IMR-90 (cell line): ENCODE measurements around the gene CBX5. TPM values are rescaled to one million over a fixed set of nuclear protein-coding genes. Genes with fewer than 3 reads are reported as not detected.

Source experiments
- ATAC-seq: fragments of 200-7000 bp; cut with Tn5 transposase; 2 replicates; pipeline ENCODE4 v1.9.1; 2020; ENCODE audit warnings: low read depth, mild to moderate bottlenecking, moderate library complexity
- BruUV-seq: library from RNA; stranded (reverse); fragments of 400-500 nt; replicated peaks from 2 replicates; lab custom pipeline; 2021; lab: Mats Ljungman, UMichigan
- CTCF ChIA-PET: fragments of 300-600 bp; formaldehyde crosslinking; extraction: SDS; loops from one replicate; lab custom pipeline; 2021; ENCODE audit warnings: antibody characterized with exemption; lab: Yijun Ruan, JAX
- POLR2A ChIA-PET: fragments of 300-600 bp; sonication (Branson Sonifier 250); formaldehyde crosslinking; loops from one replicate; lab custom pipeline; 2022; ENCODE audit warnings: antibody characterized with exemption; ENCODE audit not compliant: unreplicated experiment; lab: Charles Lee
- DNase-seq: peaks from one replicate; pipeline ENCODE4 v3.0.0; 2013
- H2AFZ ChIP-seq: replicated peaks from 2 replicates; pipeline ENCODE3; 2013; ENCODE audit warnings: low read length, mild to moderate bottlenecking; ENCODE audit not compliant: poor library complexity
- H2AK5ac ChIP-seq: 2 replicates; pipeline ENCODE4 v1.6.1; 2013; ENCODE audit warnings: low read depth, low read length, inconsistent platforms
- H2AK9ac ChIP-seq: replicated peaks from 2 replicates; pipeline ENCODE3; 2013; ENCODE audit warnings: mild to moderate bottlenecking, low read depth, low read length, moderate library complexity; ENCODE audit not compliant: poor library complexity
- H2BK120ac ChIP-seq: 2 replicates; pipeline ENCODE4 v1.6.1; 2013; ENCODE audit warnings: low read depth, low read length, inconsistent platforms
- H2BK15ac ChIP-seq: 3 replicates; pipeline ENCODE4 v1.6.1; 2013; ENCODE audit warnings: low read depth, low read length, inconsistent platforms
- H2BK20ac ChIP-seq: 2 replicates; pipeline ENCODE4 v1.6.1; 2013; ENCODE audit warnings: low read depth, mild to moderate bottlenecking, inconsistent platforms, low read length, moderate library complexity
- H2BK5ac ChIP-seq: 2 replicates; pipeline ENCODE4 v1.6.1; 2013; ENCODE audit warnings: mild to moderate bottlenecking, low read depth, low read length, inconsistent platforms; ENCODE audit not compliant: poor library complexity, severe bottlenecking
- H3K14ac ChIP-seq: replicated peaks from 2 replicates; pipeline ENCODE4 v1.6.1; 2013; ENCODE audit warnings: low read depth, low read length, inconsistent platforms
- H3K18ac ChIP-seq: 2 replicates; pipeline ENCODE4 v1.6.1; 2013; ENCODE audit warnings: low read depth, low read length, control low read depth
- H3K23ac ChIP-seq: 2 replicates; pipeline ENCODE4 v1.6.1; 2013; ENCODE audit warnings: low read depth, low read length, inconsistent platforms
- H3K27ac ChIP-seq: 2 replicates; pipeline ENCODE4 v1.5.1; 2013; ENCODE audit warnings: mild to moderate bottlenecking, control low read depth, low read length; ENCODE audit not compliant: insufficient read depth
- H3K27me3 ChIP-seq: 2 replicates; pipeline ENCODE4 v1.6.1; 2013; ENCODE audit warnings: low read length; ENCODE audit not compliant: control insufficient read depth, insufficient read depth
- H3K36me3 ChIP-seq: 2 replicates; pipeline ENCODE4 v1.6.1; 2013; ENCODE audit warnings: low read length, mixed read lengths; ENCODE audit not compliant: control insufficient read depth, insufficient read depth
- H3K4ac ChIP-seq: 2 replicates; pipeline ENCODE4 v1.6.1; 2013; ENCODE audit warnings: low read depth, low read length, inconsistent platforms
- H3K4me1 ChIP-seq: 2 replicates; pipeline ENCODE4 v1.6.1; 2013; ENCODE audit warnings: low read length, mixed read lengths; ENCODE audit not compliant: control insufficient read depth, insufficient read depth
- H3K4me2 ChIP-seq: 2 replicates; pipeline ENCODE4 v1.6.1; 2013; ENCODE audit warnings: low read depth, mild to moderate bottlenecking, control low read depth, low read length, moderate library complexity
- H3K4me3 ChIP-seq: 2 replicates; pipeline ENCODE4 v1.5.1; 2013; ENCODE audit warnings: low read depth, mild to moderate bottlenecking, control low read depth, low read length, moderate library complexity; ENCODE audit not compliant: insufficient read depth
- H3K56ac ChIP-seq: 2 replicates; pipeline ENCODE4 v1.6.1; 2013; ENCODE audit warnings: low read length, inconsistent platforms; ENCODE audit not compliant: insufficient read depth; ENCODE audit errors: extremely low read depth
- H3K79me1 ChIP-seq, 2 experiments: 2 replicates each; pipeline ENCODE4 v1.6.1; 2013; ENCODE audit warnings: low read length in 2 of 2, inconsistent platforms in 1 of 2, low read depth in 1 of 2
- H3K9ac ChIP-seq: 2 replicates; pipeline ENCODE4 v1.6.1; 2013; ENCODE audit warnings: low read depth, low read length, control low read depth
- H3K9me1 ChIP-seq: 2 replicates; pipeline ENCODE4 v1.6.1; 2013; ENCODE audit warnings: low read length, inconsistent platforms; ENCODE audit not compliant: insufficient read depth
- H3K9me3 ChIP-seq: 2 replicates; pipeline ENCODE4 v1.6.1; 2013; ENCODE audit warnings: low read length; ENCODE audit not compliant: control insufficient read depth, insufficient read depth
- H4K20me1 ChIP-seq: 2 replicates; pipeline ENCODE4 v1.6.1; 2013; ENCODE audit warnings: low read length, inconsistent platforms; ENCODE audit not compliant: insufficient read depth
- H4K5ac ChIP-seq: 2 replicates; pipeline ENCODE4 v1.6.1; 2013; ENCODE audit warnings: mild to moderate bottlenecking, low read depth, low read length, control low read depth
- H4K8ac ChIP-seq, 2 experiments: 2 replicates each; pipeline ENCODE4 v1.6.1; 2013; ENCODE audit warnings: low read depth in 2 of 2, low read length in 2 of 2, control low read depth in 1 of 2, inconsistent platforms in 1 of 2
- H4K91ac ChIP-seq: 2 replicates; pipeline ENCODE4 v1.6.1; 2013; ENCODE audit warnings: low read depth, low read length, inconsistent platforms; ENCODE audit not compliant: insufficient read depth
- BHLHE40 ChIP-seq: fragments of 150-350 bp; IDR thresholded peaks from 2 replicates; pipeline ENCODE4 v1.6.1; 2016; ENCODE audit warnings: mild to moderate bottlenecking, low read depth, low read length
- CHD1 ChIP-seq: IDR thresholded peaks from 2 replicates; pipeline ENCODE4 v1.6.1; 2012; ENCODE audit warnings: low read depth, low read length, improper control_type of control experiment
- ELK1 ChIP-seq: fragments of 150-350 bp; IDR thresholded peaks from 2 replicates; pipeline ENCODE4 v1.6.1; 2016; ENCODE audit warnings: low read depth, mild to moderate bottlenecking, low read length, moderate library complexity, borderline replicate concordance
- FOS ChIP-seq: fragments of 150-350 bp; IDR thresholded peaks from 2 replicates; pipeline ENCODE4 v1.6.1; 2016; ENCODE audit warnings: low read depth, low read length
- MAFK ChIP-seq: IDR thresholded peaks from 2 replicates; pipeline ENCODE4 v1.6.1; 2012; ENCODE audit warnings: low read depth, low read length, improper control_type of control experiment
- MAZ ChIP-seq: IDR thresholded peaks from 2 replicates; pipeline ENCODE4 v1.6.1; 2012; ENCODE audit warnings: low read depth, mild to moderate bottlenecking, low read length, improper control_type of control experiment, moderate library complexity, borderline replicate concordance
- MXI1 ChIP-seq: IDR thresholded peaks from 2 replicates; pipeline ENCODE4 v1.6.1; 2012; ENCODE audit warnings: low read depth, mild to moderate bottlenecking, low read length, moderate library complexity, borderline replicate concordance
- NFE2L2 ChIP-seq: fragments of 150-350 bp; IDR thresholded peaks from 2 replicates; pipeline ENCODE4 v1.6.1; 2016; ENCODE audit warnings: low read depth, mild to moderate bottlenecking, low read length
- POLR2A ChIP-seq: IDR thresholded peaks from 2 replicates; pipeline ENCODE4 v1.6.1; 2012; ENCODE audit warnings: mild to moderate bottlenecking, low read depth, low read length
- RAD21 ChIP-seq: IDR thresholded peaks from 2 replicates; pipeline ENCODE4 v1.6.1; 2012; ENCODE audit warnings: low read length, improper control_type of control experiment
- RCOR1 ChIP-seq: IDR thresholded peaks from 2 replicates; pipeline ENCODE4 v1.6.1; 2012; ENCODE audit warnings: mild to moderate bottlenecking, low read length, improper control_type of control experiment; ENCODE audit not compliant: insufficient replicate concordance
- RFX5 ChIP-seq: IDR thresholded peaks from 2 replicates; pipeline ENCODE4 v1.8.0; 2012; ENCODE audit warnings: low read depth, mild to moderate bottlenecking, low read length, moderate library complexity
- SMC3 ChIP-seq: fragments of 150-350 bp; IDR thresholded peaks from 2 replicates; pipeline ENCODE4 v1.6.1; 2016; ENCODE audit warnings: low read depth, mild to moderate bottlenecking, antibody characterized with exemption, low read length, moderate library complexity
- WGBS, 2 experiments: methylation state at CpG; one replicate each; pipeline versions ENCODE4 v1.1.5 to v1.1.7; 2013; ENCODE audit warnings: missing lambda C conversion rate in 2 of 2; ENCODE audit not compliant: insufficient read length in 1 of 2; ENCODE audit errors: extremely low coverage in 2 of 2; 5-methylcytosine and 5-hydroxymethylcytosine counted together
- dilution Hi-C: fragments of 300-500 bp; cut with HindIII; formaldehyde crosslinking; loops from one replicate; pipeline ENCODE4 v1.14.3; 2018; ENCODE audit warnings: low sequenced_read_pairs; ENCODE audit not compliant: unreplicated experiment
- in situ Hi-C: fragments of 300-500 bp; cut with MboI; formaldehyde crosslinking; loops from 3 replicates; pipeline ENCODE4 v1.14.3; 2019; ENCODE audit warnings: low sequenced_read_pairs, inconsistent platforms, mixed read lengths
- intact Hi-C: fragments of 100-400 bp; cut with micrococcal nuclease; formaldehyde crosslinking; loops from 2 replicates; pipeline ENCODE4 v1.10.0; 2022
- polyA plus RNA-seq, 3 experiments: library from polyadenylated mRNA; depleted of rRNA; stranded (reverse); fragments of >200 nt; gene quantifications; 2 replicates each; pipeline ENCODE4 v1.2.3, GENCODE V29; 2012; ENCODE audit warnings: low replicate concordance in 1 of 3
- total RNA-seq: library from RNA; depleted of rRNA; stranded (reverse); fragments of >200 nt; gene quantifications from 2 replicates; pipeline ENCODE4 v1.2.3, GENCODE V29; 2012
- TF ChIP-seq, protein P1 (sequence below): fragments of 150-350 bp; IDR thresholded peaks from 2 replicates; pipeline ENCODE4 v1.6.1; 2017; ENCODE audit warnings: mild to moderate bottlenecking, antibody characterized with exemption, low read length, low read depth
- TF ChIP-seq, protein P2 (sequence below): conservative IDR thresholded peaks from 2 replicates; pipeline ENCODE4 v1.5.1; 2012; ENCODE audit warnings: mild to moderate bottlenecking, low read depth, low read length, improper control_type of control experiment

The CBX5 gene
- total and polyA plus RNA-seq, 2 of the 4 experiments (the other 2 are of a cell fraction): 18.0 to 40.9 TPM

DNA sequence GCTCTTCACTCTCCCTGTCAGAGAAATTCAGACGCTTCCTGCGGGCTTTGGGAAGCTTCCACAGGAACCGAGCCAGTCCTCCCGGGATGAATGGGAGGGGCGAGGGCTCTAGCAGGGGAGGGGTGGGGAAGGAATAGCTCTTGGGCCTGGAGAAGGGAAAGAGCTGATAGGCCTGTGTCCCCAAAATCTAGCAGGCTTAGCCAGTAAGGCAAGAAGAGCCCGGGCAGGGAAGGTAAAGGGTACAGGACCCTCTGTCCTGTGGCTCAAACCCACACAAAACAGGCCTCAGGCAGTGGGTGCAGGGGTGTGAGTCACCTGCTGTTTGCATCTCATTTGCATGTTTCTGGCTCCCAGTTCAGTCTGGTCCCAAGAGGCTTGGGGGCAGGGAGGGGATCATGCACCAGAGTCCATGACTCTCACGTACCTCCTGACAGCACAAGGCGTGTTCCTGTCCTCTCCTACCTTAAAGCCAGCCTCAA, 82.5 kb downstream of the CBX5 start:
- Histone ChIP-seq H2BK120ac (no peak overlapping the region), H4K8ac (no peak overlapping the region), H3K56ac (no peak overlapping the region), H3K36me3 (no peaks in the 10 kb centered on the region), H3K4ac (no peak overlapping the region), H3K14ac (no peak overlapping the region), H3K9me1 (no peaks in the 10 kb centered on the region; the same call in 1 of the 2 replicates), H2AK9ac (peak overlapping the region; percentile 5), H3K23ac (no peak overlapping the region), H2BK15ac (no peak overlapping the region), H4K5ac (no peak overlapping the region), H3K4me1 (peaks cover 2% of the 10 kb centered on the region), H3K9ac (no peak overlapping the region), H3K27me3 (peaks cover 23% of the 10 kb centered on the region), H2AFZ (peak overlapping the region; percentile 4), H3K27ac (no peak overlapping the region), H2AK5ac (no peak overlapping the region), H3K79me1 (no peaks in the 10 kb centered on the region), H2BK20ac (no peak overlapping the region), H3K4me3 (no peak overlapping the region), H4K20me1 (no peaks in the 10 kb centered on the region), H2BK5ac (no peak overlapping the region), H3K4me2 (no peak overlapping the region), H3K9me3 (no peaks in the 10 kb centered on the region), H4K91ac (no peak overlapping the region), H3K18ac (no peak overlapping the region)
- ChIA-PET CTCF (no interaction called here), POLR2A (no interaction called here)
- dilution Hi-C loops: no loop called here
- TF ChIP-seq BHLHE40: no peak
- TF ChIP-seq, protein P1, sequence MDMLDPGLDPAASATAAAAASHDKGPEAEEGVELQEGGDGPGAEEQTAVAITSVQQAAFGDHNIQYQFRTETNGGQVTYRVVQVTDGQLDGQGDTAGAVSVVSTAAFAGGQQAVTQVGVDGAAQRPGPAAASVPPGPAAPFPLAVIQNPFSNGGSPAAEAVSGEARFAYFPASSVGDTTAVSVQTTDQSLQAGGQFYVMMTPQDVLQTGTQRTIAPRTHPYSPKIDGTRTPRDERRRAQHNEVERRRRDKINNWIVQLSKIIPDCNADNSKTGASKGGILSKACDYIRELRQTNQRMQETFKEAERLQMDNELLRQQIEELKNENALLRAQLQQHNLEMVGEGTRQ: no peak
- TF ChIP-seq SMC3: no peak
- TF ChIP-seq RFX5: no peak
- TF ChIP-seq NFE2L2: no peak
- TF ChIP-seq FOS: no peak
- no peak for TF ChIP-seq MAZ
- TF ChIP-seq, protein P2, sequence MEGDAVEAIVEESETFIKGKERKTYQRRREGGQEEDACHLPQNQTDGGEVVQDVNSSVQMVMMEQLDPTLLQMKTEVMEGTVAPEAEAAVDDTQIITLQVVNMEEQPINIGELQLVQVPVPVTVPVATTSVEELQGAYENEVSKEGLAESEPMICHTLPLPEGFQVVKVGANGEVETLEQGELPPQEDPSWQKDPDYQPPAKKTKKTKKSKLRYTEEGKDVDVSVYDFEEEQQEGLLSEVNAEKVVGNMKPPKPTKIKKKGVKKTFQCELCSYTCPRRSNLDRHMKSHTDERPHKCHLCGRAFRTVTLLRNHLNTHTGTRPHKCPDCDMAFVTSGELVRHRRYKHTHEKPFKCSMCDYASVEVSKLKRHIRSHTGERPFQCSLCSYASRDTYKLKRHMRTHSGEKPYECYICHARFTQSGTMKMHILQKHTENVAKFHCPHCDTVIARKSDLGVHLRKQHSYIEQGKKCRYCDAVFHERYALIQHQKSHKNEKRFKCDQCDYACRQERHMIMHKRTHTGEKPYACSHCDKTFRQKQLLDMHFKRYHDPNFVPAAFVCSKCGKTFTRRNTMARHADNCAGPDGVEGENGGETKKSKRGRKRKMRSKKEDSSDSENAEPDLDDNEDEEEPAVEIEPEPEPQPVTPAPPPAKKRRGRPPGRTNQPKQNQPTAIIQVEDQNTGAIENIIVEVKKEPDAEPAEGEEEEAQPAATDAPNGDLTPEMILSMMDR: no peak
- TF ChIP-seq RCOR1: no peak
- TF ChIP-seq CHD1: no peak
- TF ChIP-seq RAD21: no peak
- TF ChIP-seq MAFK: no peak
- TF ChIP-seq MXI1: no peak
- no peak for TF ChIP-seq ELK1
- no peak for TF ChIP-seq POLR2A
- in situ Hi-C loops: loop anchor here (10.0 kb wide), 1 partner anchor 493 kb away; no protein-coding TSS in a partner anchor
- BruUV-seq: no TSS peak
- intact Hi-C loops: no loop called here
- 7% methylated on average over 3 of the region's 8 CpGs; no CpG with 5 or more reads in 1 of the 2 experiments for WGBS, 2 experiments
- DNase-seq: peak; percentile 22
- ATAC-seq: no peak
